CD4-positive, alpha-beta memory T cell (primary cell): ENCODE results near the gene SIT1. TPM values are rescaled to one million over a fixed set of nuclear protein-coding genes. Genes with fewer than 3 reads are reported as not detected.
"Not testable (repeated sequence)": the region's sequence is repeated elsewhere in the genome, so short reads cannot be mapped to it uniquely, and the experiment has no call there.

Source experiments
- CTCF ChIA-PET: fragments of 350-600 bp; sonication (Branson Sonifier 250); formaldehyde crosslinking; loops from one replicate; lab custom pipeline; 2021; ENCODE audit warnings: inconsistent platforms; ENCODE audit not compliant: partially characterized antibody; lab: Charles Lee
- POLR2A ChIA-PET: fragments of 350-600 bp; sonication (Branson Sonifier 250); formaldehyde crosslinking; loops from one replicate; lab custom pipeline; 2021; ENCODE audit not compliant: partially characterized antibody; lab: Charles Lee
- DNase-seq, 5 donors: peaks; one replicate each; pipeline versions ENCODE4 v3.0.0 to v3.0.0-alpha.2; 2020 to 2022; ENCODE audit warnings: mixed read lengths in 1 of 5
- H3K27ac ChIP-seq: one replicate; pipeline ENCODE4 v1.7.0; 2013; ENCODE audit warnings: low read depth, low read length
- H3K27me3 ChIP-seq: 2 replicates; pipeline ENCODE4 v1.7.0; 2013; ENCODE audit warnings: mild to moderate bottlenecking, low read length, moderate library complexity; ENCODE audit not compliant: insufficient read depth
- H3K36me3 ChIP-seq: 2 replicates; pipeline ENCODE4 v1.7.0; 2013; ENCODE audit warnings: mild to moderate bottlenecking, low read length, moderate library complexity; ENCODE audit not compliant: insufficient read depth
- H3K4me1 ChIP-seq: 2 replicates; pipeline ENCODE4 v1.7.0; 2013; ENCODE audit warnings: mild to moderate bottlenecking, low read length, moderate library complexity; ENCODE audit not compliant: insufficient read depth
- H3K4me3 ChIP-seq, 2 donors: one replicate each; pipeline ENCODE4 v1.7.0; 2013; ENCODE audit warnings: low read length in 2 of 2, mild to moderate bottlenecking in 1 of 2
- H3K9me3 ChIP-seq, 2 donors: one replicate each; pipeline ENCODE4 v1.7.0; 2013; ENCODE audit warnings: low read length in 2 of 2, control low read depth in 1 of 2; ENCODE audit not compliant: control insufficient read depth in 1 of 2
- H3K27ac Mint-ChIP-seq, 7 donors: one replicate each; pipeline ENCODE4 v1.8.0; 2020 to 2021; ENCODE audit warnings: mixed read lengths in 7 of 7, mild to moderate bottlenecking in 6 of 7, inconsistent platforms in 3 of 7, moderate library complexity in 3 of 7
- H3K27me3 Mint-ChIP-seq, 2 donors: one replicate each; pipeline ENCODE4 v1.8.0; 2020 to 2021; ENCODE audit warnings: mixed read lengths in 2 of 2
- H3K36me3 Mint-ChIP-seq, 2 donors: one replicate each; pipeline ENCODE4 v1.8.0; 2020 to 2021; ENCODE audit warnings: mixed read lengths in 2 of 2, inconsistent platforms in 1 of 2, mild to moderate bottlenecking in 1 of 2
- H3K4me1 Mint-ChIP-seq, 4 donors: one replicate each; pipeline ENCODE4 v1.8.0; 2020 to 2021; ENCODE audit warnings: mixed read lengths in 4 of 4, mild to moderate bottlenecking in 1 of 4
- H3K4me3 Mint-ChIP-seq, 8 donors: one replicate each; pipeline ENCODE4 v1.8.0; 2020 to 2021; ENCODE audit warnings: mixed read lengths in 8 of 8, mild to moderate bottlenecking in 7 of 8, moderate library complexity in 6 of 8, inconsistent platforms in 3 of 8
- H3K9me3 Mint-ChIP-seq, 8 donors: one replicate each; pipeline ENCODE4 v1.8.0; 2020 to 2021; ENCODE audit warnings: mixed read lengths in 8 of 8, mild to moderate bottlenecking in 5 of 8, inconsistent platforms in 3 of 8, moderate library complexity in 1 of 8
- intact Hi-C: fragments of 100-400 bp; cut with micrococcal nuclease; formaldehyde crosslinking; loops from one replicate; pipeline ENCODE4 v1.15.1; 2023
- polyA plus RNA-seq, 2 donors: library from polyadenylated mRNA; unstranded; fragments of 300-500 nt; fragmentation: Illumina TruSeq; gene quantifications; one replicate each; pipeline ENCODE4 v1.2.3, GENCODE V29; 2021
- total RNA-seq, 2 experiments: library from RNA; stranded (reverse); gene quantifications; one replicate each; pipeline ENCODE4 v1.2.3, GENCODE V29; 2021

SIT1 gene
- total and polyA plus RNA-seq, 4 experiments from 2014 or later = 68.7 to 231 (median 117) TPM

DNA sequence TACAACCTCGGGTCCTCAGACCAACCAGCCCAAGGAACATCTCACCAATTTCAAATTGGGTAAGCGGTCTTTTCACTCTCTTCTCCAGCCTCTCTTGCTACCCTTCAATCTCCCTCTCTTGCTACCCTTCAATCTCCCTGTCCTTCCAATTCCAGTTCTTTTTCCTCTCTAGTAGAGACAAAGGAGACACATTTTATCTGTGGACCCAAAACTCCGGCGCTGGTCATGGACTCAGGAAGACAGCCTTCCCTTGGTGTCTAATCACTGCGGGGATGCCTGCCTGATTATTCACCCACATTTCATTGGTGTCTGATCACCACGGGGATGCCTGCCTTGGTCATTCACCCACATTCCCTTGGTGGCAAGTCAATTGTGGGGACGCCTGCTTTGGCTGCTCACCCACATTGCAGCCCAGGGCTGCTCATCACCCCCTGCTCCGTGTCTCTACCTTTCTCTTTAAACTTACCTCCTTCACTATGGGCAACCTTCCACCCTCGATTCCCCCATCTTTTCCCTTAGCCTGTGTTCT, 13.2 kb downstream of the SIT1 start:
- H3K36me3 ChIP-seq, intact Hi-C loops, POLR2A ChIA-PET, H3K9me3 ChIP-seq, H3K9me3 Mint-ChIP-seq, H3K4me3 ChIP-seq, H3K27me3 ChIP-seq, H3K4me3 Mint-ChIP-seq, H3K27me3 Mint-ChIP-seq: not testable (repeated sequence)
- Mint-ChIP-seq H3K36me3 (peaks cover 5 to 15% of the 10 kb centered on the region in 2 donors), H3K27ac (peak overlapping the region in 6 of 7 donors; percentile 44 to 93 (median 82)), H3K4me1 (peaks cover 22 to 62% (median 43%) of the 10 kb centered on the region in 4 donors)
- Histone ChIP-seq H3K27ac (peak overlapping the region; percentile 4), H3K4me1 (peaks cover 32% of the 10 kb centered on the region)
- peak in 1 of 5 donors; percentile 21 for DNase-seq
- CTCF ChIA-PET = interaction anchor here (1.3 to 3.5 kb wide), 2 partner anchors 9 to 21 kb away, joined by 7 to 11 read pairs; partner anchors contain the start of genes CCDC107 and RMRP

GRCh38 chr9:35636877-35637246, 13.9 kb downstream of the SIT1 start:
- H3K27me3 Mint-ChIP-seq, H3K4me3 ChIP-seq, H3K27ac ChIP-seq, DNase-seq, H3K36me3 ChIP-seq, H3K9me3 ChIP-seq, H3K27me3 ChIP-seq, intact Hi-C loops, H3K9me3 Mint-ChIP-seq: not testable (repeated sequence)
- ChIA-PET CTCF (interaction anchor here (1.0 to 1.9 kb wide), 2 partner anchors 9 to 26 kb away, joined by 3 to 7 read pairs; no protein-coding TSS in a partner anchor), POLR2A (interaction anchor here (1.9 kb wide), 1 partner anchor 10 kb away, joined by 11 read pairs; no protein-coding TSS in a partner anchor)
- H3K4me1 Mint-ChIP-seq = peaks cover 22 to 61% (median 43%) of the 10 kb centered on the region in 4 donors
- H3K4me3 Mint-ChIP-seq = peak overlapping the region in 2 of 8 donors; percentile 7 to 43
- peaks cover 5 to 15% of the 10 kb centered on the region in 2 donors for H3K36me3 Mint-ChIP-seq
- H3K27ac Mint-ChIP-seq = peak overlapping the region in 5 of 7 donors; percentile 11 to 93 (median 71)
- H3K4me1 ChIP-seq = peaks cover 32% of the 10 kb centered on the region

DNA sequence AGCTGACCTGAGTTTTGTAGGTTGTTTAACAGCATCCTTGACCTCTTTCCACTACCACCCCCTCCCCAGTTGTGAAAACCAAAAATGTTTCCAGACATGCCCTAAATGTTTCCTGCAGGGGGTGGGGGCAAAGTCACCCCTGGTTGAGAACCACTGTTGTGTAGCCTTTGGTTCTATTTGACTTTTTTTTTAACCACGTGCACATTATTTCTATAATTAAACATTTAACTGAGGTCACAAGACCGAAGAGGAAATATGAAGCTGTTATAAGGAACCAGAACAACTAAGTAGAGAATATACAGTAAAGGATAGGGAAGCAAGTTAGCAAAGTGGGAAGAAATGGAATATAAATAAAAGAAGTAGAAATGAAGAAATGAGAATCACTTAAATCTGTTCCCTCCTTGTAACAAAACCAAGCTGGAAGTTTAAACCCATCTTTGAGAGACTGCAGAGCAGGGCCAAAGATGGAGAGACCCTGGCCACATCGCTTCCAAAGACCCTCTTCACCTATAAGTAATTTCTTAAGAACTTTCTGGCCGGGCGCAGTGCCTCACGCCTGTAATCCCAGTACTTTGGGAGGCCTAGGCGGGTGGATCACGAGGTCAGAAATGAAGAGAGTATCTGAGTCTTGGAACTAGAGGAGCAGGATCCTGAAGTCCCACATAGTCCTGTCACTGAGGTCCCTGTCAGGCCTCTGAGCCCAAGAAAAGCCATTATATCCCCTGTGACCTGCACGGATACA, 14.4 kb downstream of the SIT1 start:
- peaks cover 22 to 56% (median 41%) of the 10 kb centered on the region in 4 donors for H3K4me1 Mint-ChIP-seq
- H3K4me1 ChIP-seq = peaks cover 32% of the 10 kb centered on the region

DNA sequence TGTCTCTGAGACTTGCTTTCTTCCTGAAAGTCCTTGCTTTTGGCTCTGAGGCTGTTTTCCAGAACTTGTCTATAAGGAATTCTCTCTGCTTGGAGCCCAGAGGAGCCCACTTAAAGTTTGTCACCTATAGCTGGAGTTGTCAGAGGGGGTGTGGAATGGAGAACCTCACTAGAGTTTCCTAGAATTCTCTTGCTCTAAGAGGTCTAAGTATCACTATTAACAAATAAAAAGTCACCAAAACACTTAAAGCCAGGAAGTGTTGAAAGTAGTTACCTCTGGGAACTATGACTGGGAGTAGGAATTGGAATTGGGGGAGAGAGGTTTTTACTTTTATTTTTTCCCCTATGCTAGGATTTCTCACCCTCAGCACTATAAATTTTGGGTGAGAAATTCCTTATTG, 15.0 kb downstream of the SIT1 start:
- DNase-seq = no peak
- Histone ChIP-seq H3K4me3 (no peak overlapping the region), H3K9me3 (no peaks in the 10 kb centered on the region), H3K27me3 (no peaks in the 10 kb centered on the region), H3K4me1 (peaks cover 32% of the 10 kb centered on the region), H3K27ac (no peak overlapping the region), H3K36me3 (no peaks in the 10 kb centered on the region)
- Mint-ChIP-seq H3K4me3 (peak overlapping the region in 1 of 8 donors; percentile 28), H3K4me1 (peaks cover 22 to 56% (median 41%) of the 10 kb centered on the region in 4 donors), H3K9me3 (no peaks in the 10 kb centered on the region), H3K27me3 (no peaks in the 10 kb centered on the region), H3K36me3 (peaks cover 5 to 6% of the 10 kb centered on the region in 2 donors), H3K27ac (peak overlapping the region in 3 of 7 donors; percentile 43 to 71 (median 59))
- intact Hi-C loops = no loop called here
- ChIA-PET POLR2A (interaction anchor here (1.3 to 1.9 kb wide), 2 partner anchors 11 to 16 kb away, joined by 5 to 11 read pairs; no protein-coding TSS in a partner anchor), CTCF (interaction anchor here (1.0 to 1.9 kb wide), 2 partner anchors 11 to 25 kb away, joined by 3 to 7 read pairs; no protein-coding TSS in a partner anchor)

More for the DNA sequence above, 14.4 kb downstream of the SIT1 start:
- ChIA-PET CTCF (interaction anchor here (1.0 to 1.9 kb wide), 2 partner anchors 10 to 25 kb away, joined by 3 to 7 read pairs; no protein-coding TSS in a partner anchor), POLR2A (interaction anchor here (1.9 kb wide), 1 partner anchor 10 kb away, joined by 11 read pairs; no protein-coding TSS in a partner anchor)
- no peak overlapping the region for H3K27ac ChIP-seq
- no peaks in the 10 kb centered on the region for H3K9me3 ChIP-seq
- DNase-seq = peak in 1 of 5 donors; percentile 33
- H3K27ac Mint-ChIP-seq = peak overlapping the region in 6 of 7 donors; percentile 6 to 71 (median 38)
- H3K36me3 Mint-ChIP-seq = peaks cover 5 to 11% of the 10 kb centered on the region in 2 donors
- no peaks in the 10 kb centered on the region for H3K36me3 ChIP-seq
- no peaks in the 10 kb centered on the region for H3K27me3 Mint-ChIP-seq
- H3K27me3 ChIP-seq = no peaks in the 10 kb centered on the region
- no peak overlapping the region for H3K4me3 ChIP-seq
- intact Hi-C loops = no loop called here
- no peaks in the 10 kb centered on the region for H3K9me3 Mint-ChIP-seq
- H3K4me3 Mint-ChIP-seq = peak overlapping the region in 3 of 8 donors; percentile 22 to 60 (median 43)

DNA sequence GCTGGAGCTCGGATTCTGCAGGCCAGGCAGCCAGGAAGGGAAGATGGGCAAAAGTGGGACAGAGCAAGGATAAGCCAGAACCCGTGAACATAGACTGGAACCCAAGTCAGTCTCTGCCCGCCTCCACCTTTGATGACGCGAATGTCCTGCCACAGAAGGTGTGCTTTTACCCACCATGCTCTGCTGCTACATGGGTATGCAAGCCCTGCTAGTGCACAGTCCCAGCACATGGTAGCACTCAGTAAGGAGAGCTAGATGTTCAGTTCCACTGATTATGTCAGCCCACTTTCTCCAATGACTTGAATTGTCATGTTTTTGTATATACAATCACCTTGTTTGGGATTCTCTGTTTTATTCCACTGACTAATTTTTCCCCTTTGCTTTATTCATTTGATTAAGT, 21.1 kb downstream of the SIT1 start:
- no peaks in the 10 kb centered on the region for H3K36me3 ChIP-seq
- Mint-ChIP-seq H3K4me3 (no peak overlapping the region), H3K36me3 (no peaks in the 10 kb centered on the region), H3K27ac (no peak overlapping the region), H3K4me1 (peaks cover 1 to 7% (median 4%) of the 10 kb centered on the region in 4 donors), H3K9me3 (no peaks in the 10 kb centered on the region), H3K27me3 (no peaks in the 10 kb centered on the region)
- intact Hi-C loops = no loop called here
- H3K9me3 ChIP-seq = no peaks in the 10 kb centered on the region
- no peaks in the 10 kb centered on the region for H3K27me3 ChIP-seq
- no peak overlapping the region for H3K27ac ChIP-seq
- CTCF ChIA-PET = interaction anchor here (0.7 to 5.4 kb wide), 5 partner anchors 9 to 108 kb away, joined by 3 to 35 read pairs (median 6); no protein-coding TSS in a partner anchor
- no peak overlapping the region for H3K4me3 ChIP-seq
- DNase-seq = no peak
- POLR2A ChIA-PET = interaction anchor here (1.5 kb wide), 1 partner anchor 10 kb away, joined by 8 read pairs; no protein-coding TSS in a partner anchor
- H3K4me1 ChIP-seq = no peaks in the 10 kb centered on the region

DNA sequence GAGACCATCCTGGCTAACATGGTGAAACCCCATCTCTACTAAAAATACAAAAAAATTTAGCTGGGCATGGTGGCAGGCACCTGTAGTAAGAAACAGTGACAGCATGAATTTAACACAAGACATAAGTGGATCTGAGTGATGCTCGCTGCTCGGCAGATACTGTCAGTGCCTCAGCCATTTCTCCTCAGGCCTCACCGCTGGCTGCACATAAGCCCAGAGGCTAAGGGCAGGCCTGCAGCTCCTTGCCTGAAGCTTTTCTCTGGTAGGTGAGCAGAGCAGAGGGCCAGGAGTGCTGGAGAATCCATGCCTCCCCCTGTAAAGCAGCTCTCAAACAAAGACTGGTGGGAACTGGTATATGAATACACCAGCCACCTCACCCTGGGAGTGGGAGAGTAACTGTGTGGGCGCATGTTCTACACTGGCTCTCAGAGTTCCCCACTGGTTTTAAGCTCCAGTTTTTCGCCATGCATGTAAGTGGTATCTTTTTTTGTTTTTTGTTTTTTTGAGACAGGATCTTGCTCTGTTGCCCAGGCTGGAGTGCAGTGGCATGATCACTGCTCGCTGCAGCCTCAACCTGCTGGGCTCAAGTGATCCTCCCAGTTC, 22.2 kb downstream of the SIT1 start:
- H3K4me3 Mint-ChIP-seq = no peak overlapping the region

More for the DNA sequence above, 22.2 kb downstream of the SIT1 start:
- ChIA-PET POLR2A (interaction anchor here (1.5 kb wide), 1 partner anchor 9 kb away, joined by 8 read pairs; no protein-coding TSS in a partner anchor), CTCF (interaction anchor here (0.6 to 5.4 kb wide), 8 partner anchors 8 to 109 kb away, joined by 3 to 35 read pairs (median 5); no protein-coding TSS in a partner anchor)
- H3K27me3 Mint-ChIP-seq = no peaks in the 10 kb centered on the region
- peaks cover 0 to 6% (median 2%) of the 10 kb centered on the region in 4 donors for H3K4me1 Mint-ChIP-seq
- Histone ChIP-seq H3K4me1 (no peaks in the 10 kb centered on the region), H3K27me3 (no peaks in the 10 kb centered on the region), H3K9me3 (no peaks in the 10 kb centered on the region), H3K27ac (no peak overlapping the region), H3K4me3 (no peak overlapping the region), H3K36me3 (no peaks in the 10 kb centered on the region)
- no peaks in the 10 kb centered on the region for H3K9me3 Mint-ChIP-seq
- no peak for DNase-seq
- intact Hi-C loops = no loop called here
- H3K27ac Mint-ChIP-seq = no peak overlapping the region
- no peaks in the 10 kb centered on the region for H3K36me3 Mint-ChIP-seq
